Measurements from ENCODE around the gene CLIC4.

- TF ChIP-seq CTCF (IDR thresholded peaks at IDR 0.05): no peak
- TF ChIP-seq POLR2A (IDR thresholded peaks at IDR 0.05): no peak
Measured at GRCh38 chr1:24806588-24806987, 61.3 kb downstream of the CLIC4 start.

All from Peyer's patch (tissue), 4 donors.